Liver (tissue), 9 donors: ENCODE data around the gene USP31. TPM values are rescaled to one million over a fixed set of nuclear protein-coding genes. Genes with fewer than 3 reads are reported as not detected.
A peak's percentile ranks its signal among the peaks of the same experiment; 100 is the strongest.
"Not testable (repeated sequence)": the region's sequence is repeated elsewhere in the genome, so short reads cannot be mapped to it uniquely, and the experiment has no call there.

ENCODE experiments used
- DNase-seq: peaks from one replicate; pipeline ENCODE4 v3.0.0-alpha.2; 2017; ENCODE audit warnings: low spot score
- H3K27ac ChIP-seq, 2 donors: one replicate each; pipeline ENCODE4 v1.7.0; 2013; ENCODE audit warnings: inconsistent platforms in 2 of 2, low read length in 2 of 2, control low read depth in 1 of 2, low read depth in 1 of 2, mild to moderate bottlenecking in 1 of 2
- H3K27me3 ChIP-seq, 4 donors: one replicate each; pipeline versions ENCODE4 v1.6.1 to v1.7.0; 2013; ENCODE audit warnings: low read length in 3 of 4, inconsistent platforms in 1 of 4, mild to moderate bottlenecking in 1 of 4, moderate library complexity in 1 of 4; ENCODE audit not compliant: control insufficient read depth in 4 of 4, insufficient read depth in 4 of 4
- H3K36me3 ChIP-seq, 4 donors: one replicate each; pipeline versions ENCODE4 v1.6.1 to v1.7.0; 2013; ENCODE audit warnings: low read length in 3 of 4, mild to moderate bottlenecking in 3 of 4, low read depth in 1 of 4, moderate library complexity in 1 of 4; ENCODE audit not compliant: control insufficient read depth in 4 of 4, insufficient read depth in 3 of 4
- H3K4me1 ChIP-seq, 4 donors: one replicate each; pipeline versions ENCODE4 v1.6.1 to v1.7.0; 2013; ENCODE audit warnings: low read length in 3 of 4, mild to moderate bottlenecking in 3 of 4, moderate library complexity in 1 of 4; ENCODE audit not compliant: control insufficient read depth in 4 of 4, insufficient read depth in 4 of 4
- H3K4me3 ChIP-seq, 3 donors: one replicate each; pipeline versions ENCODE4 v1.6.1 to v1.7.0; 2013; ENCODE audit warnings: low read length in 3 of 3, control low read depth in 1 of 3, low read depth in 1 of 3, mild to moderate bottlenecking in 1 of 3
- H3K9ac ChIP-seq, 2 donors: one replicate each; pipeline ENCODE4 v1.7.0; 2013; ENCODE audit warnings: low read length in 2 of 2, mild to moderate bottlenecking in 2 of 2, moderate library complexity in 2 of 2, control low read depth in 1 of 2, low read depth in 1 of 2
- H3K9me3 ChIP-seq, 4 donors: one replicate each; pipeline versions ENCODE4 v1.6.1 to v1.7.0; 2013; ENCODE audit warnings: low read length in 3 of 4; ENCODE audit not compliant: control insufficient read depth in 4 of 4
- ATF3 ChIP-seq: IDR thresholded peaks from 2 replicates; pipeline ENCODE4 v1.6.1; 2016; ENCODE audit warnings: antibody characterized with exemption
- CTCF ChIP-seq: fragments of 150-350 bp; IDR thresholded peaks from 2 replicates; pipeline ENCODE4 v1.5.1; 2017; ENCODE audit warnings: improper control_type of control experiment, low read depth, low read length; ENCODE audit not compliant: missing input control
- EGR1 ChIP-seq, 2 donors: IDR thresholded peaks; 2 replicates each; pipeline ENCODE4 v1.6.1; 2016 to 2018; ENCODE audit warnings: antibody characterized with exemption in 2 of 2, low read depth in 2 of 2
- FOXA1 ChIP-seq: IDR thresholded peaks from 2 replicates; pipeline ENCODE4 v1.6.1; 2016; ENCODE audit warnings: antibody characterized with exemption
- FOXA2 ChIP-seq: IDR thresholded peaks from 2 replicates; pipeline ENCODE4 v1.6.1; 2016; ENCODE audit warnings: antibody characterized with exemption
- GABPA ChIP-seq, 2 donors: IDR thresholded peaks in 1 of 2; conservative IDR thresholded peaks in 1 of 2; 2 replicates each; pipeline ENCODE4 v1.6.1; 2016; ENCODE audit warnings: antibody characterized with exemption in 2 of 2, mild to moderate bottlenecking in 1 of 2, moderate library complexity in 1 of 2
- HNF4A ChIP-seq, 2 donors: conservative IDR thresholded peaks; 2 replicates each; pipeline ENCODE4 v1.6.1; 2016; ENCODE audit warnings: antibody characterized with exemption in 2 of 2, mild to moderate bottlenecking in 2 of 2
- HNF4G ChIP-seq: IDR thresholded peaks from 2 replicates; pipeline ENCODE4 v1.6.1; 2016; ENCODE audit warnings: antibody characterized with exemption
- JUND ChIP-seq, 2 donors: IDR thresholded peaks; 2 replicates each; pipeline ENCODE4 v1.6.1; 2016; ENCODE audit warnings: antibody characterized with exemption in 2 of 2
- NR2F2 ChIP-seq: IDR thresholded peaks from 2 replicates; pipeline ENCODE4 v1.6.1; 2016; ENCODE audit warnings: antibody characterized with exemption
- RAD21 ChIP-seq, 2 donors: IDR thresholded peaks; 2 replicates each; pipeline ENCODE4 v1.6.1; 2016; ENCODE audit warnings: antibody characterized with exemption in 2 of 2, mild to moderate bottlenecking in 2 of 2
- RXRA ChIP-seq, 2 donors: IDR thresholded peaks; 2 replicates each; pipeline ENCODE4 v1.6.1; 2017 to 2018; ENCODE audit warnings: antibody characterized with exemption in 2 of 2, mild to moderate bottlenecking in 1 of 2
- SP1 ChIP-seq: IDR thresholded peaks from 2 replicates; pipeline ENCODE4 v1.6.1; 2018; ENCODE audit warnings: antibody characterized with exemption, mild to moderate bottlenecking
- TAF1 ChIP-seq: conservative IDR thresholded peaks from 2 replicates; pipeline ENCODE4 v1.6.1; 2016; ENCODE audit warnings: antibody characterized with exemption, mild to moderate bottlenecking
- YY1 ChIP-seq: IDR thresholded peaks from 2 replicates; pipeline ENCODE4 v1.6.1; 2016; ENCODE audit warnings: antibody characterized with exemption, mild to moderate bottlenecking
- WGBS: extraction: QIAGEN DNeasy Blood & Tissue Kit; methylation state at CpG from one replicate; pipeline ENCODE4 v1.1.7; 2013; 5-methylcytosine and 5-hydroxymethylcytosine counted together
- polyA plus RNA-seq, 2 donors: library from polyadenylated mRNA; stranded (reverse) in 1 of 2; unstranded in 1 of 2; fragments of 200-250 nt in 1 of 2; fragments of >200 nt in 1 of 2; fragmentation: Nextera tagmentation in 1 of 2; extraction: Ambion mirVana in 1 of 2; gene quantifications; one replicate each; pipeline versions ENCODE4 v1.2.1 to v1.2.3, GENCODE V29; 2013 to 2015
- total RNA-seq, 2 donors: library from RNA; depleted of rRNA; stranded (reverse); fragments of >200 nt; gene quantifications; one replicate each; pipeline ENCODE4 v1.2.3, GENCODE V29; 2014
- TF ChIP-seq, protein P1 (sequence below): IDR thresholded peaks from 2 replicates; pipeline ENCODE4 v1.6.1; 2016; ENCODE audit warnings: antibody characterized with exemption, mild to moderate bottlenecking
- TF ChIP-seq, protein P2 (sequence below): IDR thresholded peaks from 2 replicates; pipeline ENCODE4 v1.6.1; 2016; ENCODE audit warnings: antibody characterized with exemption
- TF ChIP-seq, protein P3 (sequence below): IDR thresholded peaks from 2 replicates; pipeline ENCODE4 v1.6.1; 2016; ENCODE audit warnings: antibody characterized with exemption
- donor health status: healthy.
- donor health status: healthy.
- donor health status: healthy.
- donor health status: healthy.
- donor health status: healthy.

USP31 gene
- total and polyA plus RNA-seq, 4 donors, result 2.4 to 16.4 (median 3.8) TPM

GRCh38 chr16:23096450-23096849 is 52.8 kb downstream of the USP31 start:
- 65% methylated on average over 2 of the region's 2 CpGs for WGBS
- H3K4me1 ChIP-seq, result peaks cover 0 to 19% (median 3%) of the 10 kb centered on the region in 4 donors
- H3K9me3 ChIP-seq, H3K27me3 ChIP-seq, H3K36me3 ChIP-seq, H3K4me3 ChIP-seq, DNase-seq, H3K27ac ChIP-seq, H3K9ac ChIP-seq: not testable (repeated sequence)

DNA sequence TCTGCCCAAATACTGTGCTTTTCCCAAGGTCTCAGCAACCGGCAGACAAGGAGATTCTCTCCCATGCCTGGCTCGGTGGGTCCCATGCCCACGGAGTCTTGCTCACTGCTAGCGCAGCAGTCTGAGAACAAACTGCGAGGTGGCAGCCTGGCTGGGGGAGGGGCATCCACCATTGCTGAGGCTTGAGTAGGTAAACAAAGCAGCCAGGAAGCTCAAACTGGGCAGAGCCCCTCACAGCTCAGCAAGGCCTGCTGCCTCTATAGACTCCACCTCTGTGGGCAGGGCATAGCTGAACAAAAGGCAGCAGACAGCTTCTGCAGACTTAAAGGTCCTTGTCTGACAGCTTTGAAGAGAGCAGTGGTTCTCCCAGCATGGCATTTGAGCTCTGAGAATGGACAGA is 55.1 kb downstream of the USP31 start:
- not testable (repeated sequence) for H3K27ac ChIP-seq, H3K9ac ChIP-seq, H3K27me3 ChIP-seq, H3K9me3 ChIP-seq, H3K36me3 ChIP-seq, H3K4me3 ChIP-seq, DNase-seq
- H3K4me1 ChIP-seq, result peaks cover 0 to 20% (median 3%) of the 10 kb centered on the region in 4 donors
- WGBS, result 98% methylated on average over 5 of the region's 5 CpGs

- peaks cover 0 to 11% (median 2%) of the 10 kb centered on the region in 4 donors for H3K36me3 ChIP-seq
- WGBS, result 43% methylated on average over 1 of the region's 1 CpG
- no peak overlapping the region for H3K4me3 ChIP-seq
Measured at GRCh38 chr16:23092801-23093117, 56.5 kb downstream of the USP31 start.

More at GRCh38 chr16:23092801-23093117, 56.5 kb downstream of the USP31 start:
- H3K4me1 ChIP-seq, result peaks cover 0 to 20% (median 3%) of the 10 kb centered on the region in 4 donors
- no peak for DNase-seq
- TF ChIP-seq, protein P1, sequence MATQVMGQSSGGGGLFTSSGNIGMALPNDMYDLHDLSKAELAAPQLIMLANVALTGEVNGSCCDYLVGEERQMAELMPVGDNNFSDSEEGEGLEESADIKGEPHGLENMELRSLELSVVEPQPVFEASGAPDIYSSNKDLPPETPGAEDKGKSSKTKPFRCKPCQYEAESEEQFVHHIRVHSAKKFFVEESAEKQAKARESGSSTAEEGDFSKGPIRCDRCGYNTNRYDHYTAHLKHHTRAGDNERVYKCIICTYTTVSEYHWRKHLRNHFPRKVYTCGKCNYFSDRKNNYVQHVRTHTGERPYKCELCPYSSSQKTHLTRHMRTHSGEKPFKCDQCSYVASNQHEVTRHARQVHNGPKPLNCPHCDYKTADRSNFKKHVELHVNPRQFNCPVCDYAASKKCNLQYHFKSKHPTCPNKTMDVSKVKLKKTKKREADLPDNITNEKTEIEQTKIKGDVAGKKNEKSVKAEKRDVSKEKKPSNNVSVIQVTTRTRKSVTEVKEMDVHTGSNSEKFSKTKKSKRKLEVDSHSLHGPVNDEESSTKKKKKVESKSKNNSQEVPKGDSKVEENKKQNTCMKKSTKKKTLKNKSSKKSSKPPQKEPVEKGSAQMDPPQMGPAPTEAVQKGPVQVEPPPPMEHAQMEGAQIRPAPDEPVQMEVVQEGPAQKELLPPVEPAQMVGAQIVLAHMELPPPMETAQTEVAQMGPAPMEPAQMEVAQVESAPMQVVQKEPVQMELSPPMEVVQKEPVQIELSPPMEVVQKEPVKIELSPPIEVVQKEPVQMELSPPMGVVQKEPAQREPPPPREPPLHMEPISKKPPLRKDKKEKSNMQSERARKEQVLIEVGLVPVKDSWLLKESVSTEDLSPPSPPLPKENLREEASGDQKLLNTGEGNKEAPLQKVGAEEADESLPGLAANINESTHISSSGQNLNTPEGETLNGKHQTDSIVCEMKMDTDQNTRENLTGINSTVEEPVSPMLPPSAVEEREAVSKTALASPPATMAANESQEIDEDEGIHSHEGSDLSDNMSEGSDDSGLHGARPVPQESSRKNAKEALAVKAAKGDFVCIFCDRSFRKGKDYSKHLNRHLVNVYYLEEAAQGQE, result peak; percentile 18
- TF ChIP-seq YY1 (peak; percentile 83), FOXA2 (peak; percentile 81), FOXA1 (peak; percentile 49), NR2F2 (no peak), SP1 (peak; percentile 58), RXRA (IDR thresholded peaks at IDR 0.05) (peak; percentile 27 to 31), HNF4G (peak; percentile 13), TAF1 (no peak), HNF4A (conservative IDR thresholded peaks at IDR 0.05) (peak; percentile 70 to 80), EGR1 (IDR thresholded peaks at IDR 0.05; ENCODE audit: low read depth in 2 of 2) (no peak), ATF3 (no peak), CTCF (no peak), JUND (IDR thresholded peaks at IDR 0.05) (no peak), GABPA (IDR thresholded peaks at IDR 0.05 in 1 of 2, conservative IDR thresholded peaks at IDR 0.05 in 1 of 2) (no peak), RAD21 (IDR thresholded peaks at IDR 0.05) (peak in 1 of 2 donors; percentile 3)
- TF ChIP-seq, protein P2, sequence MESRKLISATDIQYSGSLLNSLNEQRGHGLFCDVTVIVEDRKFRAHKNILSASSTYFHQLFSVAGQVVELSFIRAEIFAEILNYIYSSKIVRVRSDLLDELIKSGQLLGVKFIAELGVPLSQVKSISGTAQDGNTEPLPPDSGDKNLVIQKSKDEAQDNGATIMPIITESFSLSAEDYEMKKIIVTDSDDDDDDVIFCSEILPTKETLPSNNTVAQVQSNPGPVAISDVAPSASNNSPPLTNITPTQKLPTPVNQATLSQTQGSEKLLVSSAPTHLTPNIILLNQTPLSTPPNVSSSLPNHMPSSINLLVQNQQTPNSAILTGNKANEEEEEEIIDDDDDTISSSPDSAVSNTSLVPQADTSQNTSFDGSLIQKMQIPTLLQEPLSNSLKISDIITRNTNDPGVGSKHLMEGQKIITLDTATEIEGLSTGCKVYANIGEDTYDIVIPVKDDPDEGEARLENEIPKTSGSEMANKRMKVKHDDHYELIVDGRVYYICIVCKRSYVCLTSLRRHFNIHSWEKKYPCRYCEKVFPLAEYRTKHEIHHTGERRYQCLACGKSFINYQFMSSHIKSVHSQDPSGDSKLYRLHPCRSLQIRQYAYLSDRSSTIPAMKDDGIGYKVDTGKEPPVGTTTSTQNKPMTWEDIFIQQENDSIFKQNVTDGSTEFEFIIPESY, result no peak
- TF ChIP-seq, protein P3, sequence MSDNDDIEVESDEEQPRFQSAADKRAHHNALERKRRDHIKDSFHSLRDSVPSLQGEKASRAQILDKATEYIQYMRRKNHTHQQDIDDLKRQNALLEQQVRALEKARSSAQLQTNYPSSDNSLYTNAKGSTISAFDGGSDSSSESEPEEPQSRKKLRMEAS, result no peak
- H3K27me3 ChIP-seq, result no peaks in the 10 kb centered on the region
- H3K9ac ChIP-seq, result no peak overlapping the region
- no peaks in the 10 kb centered on the region for H3K9me3 ChIP-seq
- peak overlapping the region; percentile 65 to 75 for H3K27ac ChIP-seq
